ENCODE measurements around the gene XRCC4. TPM values are rescaled to one million over a fixed set of nuclear protein-coding genes. Genes with fewer than 3 reads are reported as not detected.

The XRCC4 gene
- total RNA-seq, 1 donor from 2014 or later, result 10.7 TPM

DNA sequence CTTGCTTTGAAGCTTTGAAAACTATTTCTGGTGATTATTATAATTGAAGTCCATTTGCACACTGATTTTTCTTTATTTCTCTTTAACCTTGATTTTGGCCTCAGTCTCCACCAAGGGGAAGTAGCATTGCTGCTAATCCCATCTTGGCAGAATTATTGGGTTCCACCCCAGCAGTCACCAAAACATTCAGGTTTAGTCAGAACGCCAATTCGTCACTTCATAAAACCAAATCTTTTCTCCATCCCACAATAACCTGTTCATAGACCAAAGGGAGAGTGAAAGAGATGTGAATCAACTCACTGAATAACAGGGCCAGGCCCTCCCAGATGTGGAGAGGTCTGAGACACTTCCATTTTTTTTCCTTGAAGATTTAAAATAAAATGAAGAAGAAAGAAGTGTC lies 299.1 kb downstream of the XRCC4 start:
- intact Hi-C loops (cut with micrococcal nuclease), result no loop called here

DNA sequence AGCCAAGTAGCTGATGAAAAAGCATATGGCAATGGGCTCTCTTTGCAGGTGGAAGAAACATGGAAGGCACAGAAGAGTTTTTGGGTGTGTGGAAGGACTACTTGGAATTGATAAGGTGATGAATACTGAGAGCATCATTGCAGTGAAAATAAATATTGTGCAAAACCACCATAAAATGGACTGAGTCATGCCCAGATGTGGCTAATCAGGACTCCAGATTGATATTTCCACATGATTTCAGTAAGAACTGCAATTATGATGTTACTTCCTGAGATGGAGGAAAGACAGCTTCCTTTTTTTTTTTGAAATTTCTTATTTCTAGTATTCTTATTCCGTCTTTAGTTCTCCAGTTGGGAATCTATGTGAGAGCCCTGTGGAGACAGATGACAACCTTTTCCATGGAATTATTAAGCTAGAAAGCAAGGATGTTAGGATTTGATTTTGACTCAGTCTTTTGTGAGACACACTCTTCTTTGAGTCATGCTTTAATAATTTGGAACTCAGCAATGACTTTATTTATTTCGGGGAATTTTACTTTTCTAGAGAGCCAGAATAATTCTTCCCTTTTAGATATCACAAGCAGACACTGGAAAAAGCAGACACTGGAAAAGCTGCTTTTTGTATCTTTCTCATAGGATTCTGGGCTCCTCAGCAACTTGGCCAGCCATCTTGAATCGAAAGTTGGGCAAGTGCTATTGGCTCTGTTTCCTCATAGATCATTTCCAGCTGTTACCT lies 300.0 kb downstream of the XRCC4 start:
- intact Hi-C loops (cut with micrococcal nuclease), result no loop called here

DNA sequence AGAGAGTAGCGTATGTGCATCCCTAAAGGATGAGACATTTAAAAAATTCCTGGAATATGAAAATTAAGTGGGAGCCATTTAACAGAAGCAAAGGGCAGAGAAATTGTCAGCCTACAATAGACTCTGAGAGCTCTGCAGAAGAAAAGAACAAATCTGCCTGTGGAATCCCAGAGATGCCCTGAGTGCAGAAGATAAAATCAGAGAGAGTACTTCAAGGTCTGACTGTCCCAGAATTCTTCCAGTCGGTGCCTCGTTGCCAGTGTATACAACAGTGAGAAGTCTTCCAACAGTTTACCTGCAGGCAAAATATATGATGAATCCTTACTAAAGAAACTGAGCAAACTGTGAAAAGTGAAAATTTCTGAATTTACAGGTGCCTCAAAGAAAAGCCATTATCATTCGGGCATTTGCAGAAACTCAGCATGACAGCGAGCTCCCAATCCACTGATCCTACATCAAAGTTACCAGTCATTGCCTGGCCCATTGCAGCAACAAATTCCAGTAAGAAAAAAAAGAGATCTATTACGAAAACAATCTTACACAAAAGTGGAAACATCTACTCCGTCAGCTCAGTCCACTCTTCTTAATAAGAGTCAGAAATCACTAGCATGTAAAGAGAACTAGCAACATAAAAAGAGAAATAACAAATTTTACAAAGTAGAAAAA lies 301.4 kb downstream of the XRCC4 start:
- intact Hi-C loops (cut with micrococcal nuclease), result no loop called here

DNA sequence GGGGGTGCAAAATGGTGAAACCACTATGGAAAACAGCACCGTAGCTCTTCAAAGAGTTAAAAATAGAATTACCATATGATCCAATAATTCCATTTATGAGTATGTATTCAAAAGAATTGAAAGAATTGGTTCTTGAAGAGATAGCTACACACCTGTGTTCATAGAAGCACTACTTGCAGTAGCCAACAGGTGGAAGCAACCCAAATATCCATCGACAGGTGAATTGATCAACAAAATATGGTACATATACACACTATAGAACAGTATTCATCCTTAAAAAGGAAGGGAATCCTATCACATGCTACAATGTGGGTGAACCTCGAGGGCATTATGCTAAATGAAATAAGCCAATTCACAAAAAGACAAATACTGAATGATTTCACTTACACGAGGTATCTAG lies 308.5 kb downstream of the XRCC4 start:
- intact Hi-C loops (cut with micrococcal nuclease), result no loop called here

DNA sequence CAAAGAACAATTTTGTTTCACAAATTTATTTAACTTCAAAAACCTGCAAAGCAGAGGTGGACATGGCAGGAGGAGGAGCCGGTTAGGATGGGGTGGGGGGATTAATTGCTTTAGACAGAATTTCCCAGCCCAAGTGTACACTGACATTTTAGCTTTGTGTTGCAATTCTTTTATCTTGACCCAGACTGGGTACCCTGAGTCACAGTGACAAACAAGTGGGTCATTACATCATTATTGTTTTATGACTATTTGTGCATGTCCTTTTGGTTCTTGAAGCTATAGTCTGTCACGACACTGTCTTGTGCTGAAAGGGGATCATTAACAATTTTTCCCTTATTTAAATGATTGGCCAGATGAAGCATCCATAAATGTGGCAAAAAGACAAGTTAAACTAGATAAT lies 309.7 kb downstream of the XRCC4 start:
- intact Hi-C loops (cut with micrococcal nuclease), result no loop called here

DNA sequence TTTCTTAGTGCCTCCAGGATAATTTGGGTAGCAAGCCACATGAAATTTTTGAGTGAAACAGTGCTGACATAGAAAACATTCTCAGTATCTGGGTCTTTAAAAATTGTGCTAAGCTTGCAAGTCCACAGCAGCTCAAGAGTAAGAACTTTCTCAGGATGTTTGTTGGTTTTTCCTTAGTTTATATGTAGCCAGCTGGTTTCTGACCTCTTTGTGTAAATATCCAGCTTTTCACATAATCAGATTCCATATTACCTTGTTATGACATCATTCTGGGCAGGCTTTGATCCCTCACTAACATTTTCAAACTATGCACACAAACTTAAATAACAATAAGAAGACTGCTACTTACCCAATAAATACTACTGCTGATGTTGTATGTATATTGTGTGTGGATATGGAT lies 311.3 kb downstream of the XRCC4 start:
- intact Hi-C loops (cut with micrococcal nuclease), result no loop called here

DNA sequence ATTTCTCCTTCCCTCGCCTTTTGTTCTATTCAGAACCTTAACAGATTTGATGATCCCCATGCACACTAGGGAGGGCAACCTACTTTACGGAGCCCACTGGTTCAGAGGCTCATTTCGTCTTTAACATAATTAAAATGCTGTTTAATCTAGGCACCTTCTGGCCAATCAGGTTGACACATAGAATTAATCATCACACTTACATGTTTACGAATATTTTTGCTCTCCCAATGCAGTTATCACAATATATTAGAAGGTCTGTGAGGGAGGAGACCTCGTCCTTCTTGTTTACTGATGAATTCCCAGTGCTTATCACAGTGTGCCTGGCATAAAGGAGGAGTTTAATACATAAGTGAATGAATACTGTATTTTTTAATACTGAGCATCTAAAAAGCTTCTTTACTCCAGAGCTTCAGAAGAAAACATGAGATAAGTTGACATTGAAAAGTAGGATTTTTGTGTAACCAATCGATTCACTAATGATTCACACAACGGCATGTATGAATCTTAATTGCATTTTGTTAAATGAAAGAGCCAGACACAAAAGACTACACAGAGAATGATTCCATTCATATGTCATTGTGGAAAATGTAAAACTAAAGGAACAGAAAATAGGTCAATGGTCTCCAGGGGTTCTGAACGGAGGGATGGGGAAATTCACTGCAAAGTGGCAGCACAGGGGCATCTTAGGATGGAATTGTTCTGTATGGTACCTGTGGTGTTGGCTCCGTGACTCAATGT lies 315.6 kb downstream of the XRCC4 start:
- intact Hi-C loops (cut with micrococcal nuclease), result no loop called here

DNA sequence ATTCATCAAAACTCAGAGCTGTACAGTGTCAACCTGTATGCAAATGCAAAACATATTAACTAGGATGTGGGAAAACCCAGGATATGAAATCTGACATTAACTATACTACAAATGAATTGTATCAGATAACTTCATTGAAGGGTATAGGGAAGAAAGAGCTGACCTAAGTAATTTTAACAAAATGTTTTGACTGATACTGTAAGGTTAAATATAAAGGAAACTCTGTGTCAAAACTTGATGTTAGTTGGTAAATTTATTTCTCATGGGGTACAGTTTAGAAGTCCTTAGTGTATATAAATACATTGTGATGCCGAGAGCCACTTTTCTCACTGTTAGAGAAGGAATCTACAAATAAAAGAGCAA lies 316.1 kb downstream of the XRCC4 start:
- intact Hi-C loops (cut with micrococcal nuclease), result no loop called here

DNA sequence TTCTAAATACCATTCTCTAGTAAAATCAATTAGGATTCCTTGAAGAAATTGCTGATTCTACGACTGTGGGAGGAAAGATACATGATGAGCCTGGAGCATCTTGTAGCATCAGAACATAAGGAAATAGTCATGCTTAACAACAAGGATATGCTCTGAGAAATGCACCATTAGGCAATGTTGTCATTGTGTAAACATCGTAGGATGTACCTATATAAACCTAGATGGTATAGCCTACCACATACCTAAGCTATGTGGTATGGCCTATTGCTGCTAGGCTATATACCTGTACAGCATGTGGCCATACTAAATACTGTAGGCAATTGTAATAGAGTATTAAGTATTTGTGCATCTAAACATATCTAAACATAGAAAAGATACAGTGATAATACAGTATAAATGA lies 316.8 kb downstream of the XRCC4 start:
- intact Hi-C loops (cut with micrococcal nuclease), result no loop called here

DNA sequence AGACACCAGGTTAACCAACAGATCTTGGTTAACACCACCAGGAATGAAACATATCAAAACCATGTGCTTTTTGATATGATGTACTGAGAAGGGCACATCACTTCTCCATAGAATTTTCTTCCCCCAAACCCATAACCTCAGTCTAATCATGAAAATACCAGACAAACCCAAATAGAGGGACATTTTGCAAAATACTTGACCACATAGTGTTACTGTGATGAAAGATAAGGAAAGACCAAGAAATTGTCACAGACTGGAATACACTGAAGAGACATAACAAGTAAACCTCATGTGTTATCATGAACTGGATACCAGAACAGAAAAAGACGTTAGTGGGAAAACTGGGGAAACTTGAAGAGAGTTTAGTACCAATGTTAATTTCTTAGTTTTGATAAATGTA lies 319.3 kb downstream of the XRCC4 start:
- intact Hi-C loops (cut with micrococcal nuclease), result no loop called here

DNA sequence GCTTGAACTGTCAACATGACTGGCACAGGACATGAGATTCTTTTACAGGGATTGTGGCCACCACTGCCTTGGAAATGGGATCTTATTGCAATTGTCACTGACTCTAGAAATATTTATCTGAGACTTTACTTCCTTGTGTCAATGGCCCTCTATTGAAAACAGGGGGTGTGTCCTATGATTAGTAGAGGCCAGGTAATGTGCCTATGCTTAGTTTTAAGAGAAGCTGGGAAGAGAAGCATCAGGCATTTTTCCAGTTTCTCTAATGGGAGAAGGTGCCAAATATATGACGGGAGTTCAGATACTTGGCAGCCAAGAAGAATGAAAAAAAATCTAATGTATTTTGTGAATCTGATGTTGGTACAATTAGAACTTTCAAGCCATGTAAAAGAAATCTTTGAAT lies 320.3 kb downstream of the XRCC4 start:
- intact Hi-C loops (cut with micrococcal nuclease), result no loop called here

DNA sequence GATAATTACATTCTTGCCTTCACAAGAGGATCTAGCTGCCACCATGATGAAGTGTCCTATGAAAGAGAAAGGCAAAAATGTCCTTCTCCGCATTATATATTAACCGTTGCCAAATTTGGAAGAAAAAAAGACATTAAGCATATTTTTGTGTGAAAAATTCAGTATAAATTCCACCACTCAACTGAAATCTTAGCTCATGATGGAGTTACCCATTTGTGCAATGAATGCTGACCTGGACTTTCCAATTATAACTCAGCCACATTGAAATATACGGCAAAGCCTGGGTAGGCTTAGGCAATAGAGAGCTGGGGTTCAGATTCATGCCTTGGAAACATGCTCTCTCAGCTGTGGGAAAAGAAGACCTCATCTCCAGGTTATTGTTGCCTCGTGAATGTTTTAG lies 322.9 kb downstream of the XRCC4 start:
- intact Hi-C loops (cut with micrococcal nuclease), result no loop called here

DNA sequence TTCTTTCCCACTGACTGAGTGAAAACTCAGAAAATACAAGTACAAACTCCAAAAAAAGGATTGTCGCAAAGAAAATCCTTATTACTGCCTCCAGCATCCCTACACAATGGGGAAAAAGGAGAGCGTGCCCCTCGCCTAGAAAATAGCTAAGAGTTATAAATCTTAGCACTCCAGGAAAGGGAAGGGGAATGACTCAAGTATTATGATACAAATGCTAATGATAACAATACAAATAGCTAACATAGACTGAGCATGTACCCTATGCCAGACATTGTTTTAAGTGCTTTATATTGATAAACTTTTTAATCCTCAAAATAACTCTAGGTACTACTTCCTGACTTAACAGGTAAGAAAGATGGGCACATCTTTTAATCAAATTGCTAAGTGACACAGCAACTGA lies 323.4 kb downstream of the XRCC4 start:
- intact Hi-C loops (cut with micrococcal nuclease), result no loop called here

DNA sequence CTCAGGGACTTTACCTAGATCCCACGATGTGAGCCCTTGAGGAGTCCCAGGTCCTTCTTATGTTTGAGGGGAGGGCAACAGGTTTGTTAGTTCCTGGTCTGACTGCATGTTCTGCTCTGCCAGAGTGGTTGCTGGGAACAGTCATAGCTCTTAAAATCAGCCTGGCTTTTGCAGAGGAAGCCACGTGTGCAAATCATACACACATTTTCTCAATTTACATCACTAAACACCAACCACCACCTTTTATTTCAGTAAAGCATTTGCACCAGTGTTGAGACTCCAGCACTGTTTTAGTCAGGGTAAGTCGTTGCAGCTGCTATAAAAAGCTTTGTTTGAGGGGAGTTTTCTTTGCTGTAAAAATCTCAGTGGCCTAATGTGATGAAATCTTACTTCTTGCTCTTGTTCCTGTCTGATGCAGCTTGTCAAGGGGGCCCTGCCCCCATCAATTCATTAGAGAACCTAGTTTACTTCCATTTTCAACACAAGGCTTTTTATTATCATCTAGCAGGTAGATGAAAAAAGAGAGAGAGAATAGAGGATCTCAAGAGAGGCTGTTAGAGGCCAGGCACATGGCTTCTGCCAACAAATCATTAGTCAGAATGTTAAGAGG lies 323.9 kb downstream of the XRCC4 start:
- intact Hi-C loops (cut with micrococcal nuclease), result no loop called here

DNA sequence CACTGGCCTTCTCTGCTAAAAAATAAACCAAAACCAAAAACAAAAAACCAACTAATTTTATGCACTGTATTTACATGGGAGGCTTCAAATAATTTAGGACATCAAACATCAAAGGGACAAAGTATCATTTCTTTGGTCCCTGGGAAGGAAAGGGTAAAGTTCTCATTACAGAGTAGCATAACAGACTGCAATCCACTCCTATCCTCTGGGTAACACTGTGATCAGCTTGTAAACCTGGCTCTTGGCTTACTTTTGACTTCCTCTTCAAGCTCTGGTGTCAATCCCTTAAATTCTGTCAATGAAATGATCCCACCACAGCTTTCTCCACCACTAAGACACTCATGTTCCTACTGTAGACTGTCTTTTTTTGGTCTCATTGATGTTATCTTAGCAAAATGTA lies 324.4 kb downstream of the XRCC4 start:
- intact Hi-C loops (cut with micrococcal nuclease), result no loop called here

Other genes starting within 250 kb of the XRCC4 start
- 86.8 and 88.2 TPM in 2 replicates for gene TMEM167A, start 153 bp upstream of the XRCC4 start, total RNA-seq

Measured in T-helper 1 cell treated with Interleukin-12 subunit alpha and Interleukin-12 subunit beta and Interleukin-4 antibody, amounts not matched to agents 30 ng/mL and 1 ng/mL, for 36 hours (primary cell).